Heart left ventricle (tissue), 16 donors: Measurements from ENCODE around the gene SPTBN4. TPM values are rescaled to one million over a fixed set of nuclear protein-coding genes. Genes with fewer than 3 reads are reported as not detected.
"Not testable (repeated sequence)": the region's sequence is repeated elsewhere in the genome, so short reads cannot be mapped to it uniquely, and the experiment has no call there.

Experiments
- ATAC-seq, 4 donors: fragments of 200-7000 bp; cut with Tn5 transposase; one replicate each; pipeline ENCODE4 v1.9.1; 2020 to 2022; ENCODE audit warnings: moderate library complexity in 4 of 4, mild to moderate bottlenecking in 3 of 4, moderate number of reproducible peaks in 1 of 4
- DNase-seq, 5 donors: peaks; one replicate each; pipeline ENCODE4 v3.0.0-alpha.2; 2020
- H3K27ac ChIP-seq, 12 donors: fragments of 200-600 bp; sonication (generic) in 4 of 12; one replicate each; pipeline versions ENCODE4 v1.5.0 to v1.8.0; 2016 to 2022; ENCODE audit warnings: mild to moderate bottlenecking in 2 of 12
- H3K27me3 ChIP-seq, 9 donors: fragments of 200-600 bp; sonication (generic) in 2 of 9; one replicate each; pipeline versions ENCODE4 v1.5.1 to v1.8.0; 2016 to 2022; ENCODE audit warnings: mild to moderate bottlenecking in 3 of 9
- H3K36me3 ChIP-seq, 9 donors: fragments of 200-600 bp; sonication (generic) in 2 of 9; one replicate each; pipeline versions ENCODE4 v1.5.0 to v1.8.0; 2018 to 2022; ENCODE audit warnings: mild to moderate bottlenecking in 2 of 9
- H3K4me1 ChIP-seq, 12 donors: fragments of 200-600 bp; sonication (generic) in 4 of 12; one replicate each; pipeline versions ENCODE4 v1.5.0 to v1.8.0; 2016 to 2022; ENCODE audit warnings: mild to moderate bottlenecking in 3 of 12
- H3K4me3 ChIP-seq, 12 donors: fragments of 200-600 bp; sonication (generic) in 4 of 12; one replicate each; pipeline versions ENCODE4 v1.5.0 to v1.8.0; 2017 to 2022; ENCODE audit warnings: mild to moderate bottlenecking in 9 of 12, moderate library complexity in 4 of 12
- H3K9me3 ChIP-seq, 12 donors: fragments of 200-600 bp; sonication (generic) in 4 of 12; one replicate each; pipeline versions ENCODE4 v1.5.0 to v1.8.0; 2016 to 2022; ENCODE audit warnings: mild to moderate bottlenecking in 1 of 12
- CTCF ChIP-seq, 12 donors: fragments of 200-600 bp; sonication (generic) in 4 of 12; IDR thresholded peaks; one replicate each; pipeline versions ENCODE4 v1.5.0 to v1.8.0; 2018 to 2022; ENCODE audit warnings: antibody characterized with exemption in 12 of 12, mild to moderate bottlenecking in 5 of 12
- POLR2A ChIP-seq, 2 donors: fragments of 450-650 bp; IDR thresholded peaks; one replicate each; pipeline ENCODE4 v1.6.1; 2017; ENCODE audit warnings: antibody characterized with exemption in 2 of 2, mild to moderate bottlenecking in 2 of 2, moderate library complexity in 2 of 2
- WGBS, 4 donors: extraction: QIAGEN DNeasy Blood & Tissue Kit in 2 of 4; methylation state at CpG; one replicate each; pipeline versions ENCODE4 v1.1.5 to v1.1.7; 2013 to 2018; 5-methylcytosine and 5-hydroxymethylcytosine counted together
- intact Hi-C, 10 donors: fragments of 100-400 bp; cut with DNase I; formaldehyde crosslinking; loops; one replicate each; pipeline versions ENCODE4 v1.11.1 to v1.14.2; 2022
- polyA plus RNA-seq, 2 donors: library from polyadenylated mRNA; stranded (reverse); fragments of 200-250 nt; gene quantifications; one replicate each; pipeline ENCODE4 v1.2.3, GENCODE V29; 2013
- total RNA-seq, 9 donors: library from RNA; depleted of rRNA in 2 of 9; stranded (reverse); fragments of >200 nt in 2 of 9; fragmentation: NEBNext Ultra II Directional in 3 of 9; extraction: Animal tissue kit (Norgen Biotek cat#: 25700) in 3 of 9; gene quantifications; one replicate each; pipeline versions ENCODE4 v1.1.0 to v1.2.4, GENCODE V29; 2016 to 2023
- donor health status: ischemic (EF 13 %, LVEDD 7.1; RV severe dilation, severe dysfunction).
- donor health status: healthy with polysubstance abuse.
- donor health status: DM: no; HTN: yes; CAD: no.
- donor health status: DM: no; HTN: no; CAD: no.
- donor health status: ischemic (EF 25% LVEDD 6.9; RV normal size, moderate dysfunction).
- donor health status: ischemic (EF 25% LVEDD 5.7; RV mildly dilated, moderate dysfunction).
- donor health status: healthy.
- donor health status: DM: yes; HTN: yes; CAD: no.
- donor health status: ischemic (EF 35%, LVEDD 5.7; RV mildly dilated, moderate dysfunction).
- donor health status: nonischemic (EF 11% LVEDD 7.7; RV severe dilation, severe dysfunction).
- donor health status: DM: yes; HTN: yes; CAD: no.
- donor health status: PGD.
- donor health status: ischemic (EF 29% LVEDD 5.4; RV normal size, mild dysfunction).
- donor health status: nonischemic (EF 23%, LVEDD 6.1; RV moderate dilation, normal function).

Gene SPTBN4
- total and polyA plus RNA-seq, 11 donors, result 1.9 to 8.7 (median 4.2) TPM

GRCh38 chr19:40431698-40432097, 35.1 kb upstream of the SPTBN4 start:
- WGBS, 4 donors, result 85 to 93% (median 93%) methylated on average over 3 of the region's 3 CpGs

GRCh38 chr19:40432760-40433159, 34.0 kb upstream of the SPTBN4 start:
- Histone ChIP-seq H3K4me1 (peaks cover 0 to 32% (median 20%) of the 10 kb centered on the region in 12 donors), H3K4me3 (peak overlapping the region; percentile 5 to 67 (median 54)), H3K27ac (peak overlapping the region; percentile 90 to 99 (median 96))
- intact Hi-C loops, result loop anchor here in 1 of 10 donors (1.0 kb wide), 1 partner anchor 11 kb away; no protein-coding TSS in a partner anchor
- 48 to 54% (median 51%) methylated on average over 7 of the region's 7 CpGs for WGBS, 4 donors
- ATAC-seq, DNase-seq, H3K36me3 ChIP-seq, H3K9me3 ChIP-seq, H3K27me3 ChIP-seq: not testable (repeated sequence)

More at GRCh38 chr19:40431698-40432097, 35.1 kb upstream of the SPTBN4 start:
- H3K36me3 ChIP-seq, result no peaks in the 10 kb centered on the region
- H3K4me1 ChIP-seq, result peaks cover 0 to 35% (median 20%) of the 10 kb centered on the region in 12 donors
- TF ChIP-seq POLR2A (IDR thresholded peaks at IDR 0.05) (no peak), CTCF (IDR thresholded peaks at IDR 0.05) (no peak)
- DNase-seq, result no peak
- no peaks in the 10 kb centered on the region for H3K9me3 ChIP-seq
- H3K27ac ChIP-seq, result peak overlapping the region in 8 of 12 donors; percentile 28 to 99 (median 96)
- no peaks in the 10 kb centered on the region for H3K27me3 ChIP-seq
- H3K4me3 ChIP-seq, result no peak overlapping the region
- intact Hi-C loops, result no loop called here
- no peak for ATAC-seq

- WGBS, 4 donors, result 0 to 1% (median 1%) methylated on average over 30 to 50 of the region's 50 CpGs
- no peaks in the 10 kb centered on the region for H3K27me3 ChIP-seq
Measured at GRCh38 chr19:40433391-40434216, 33.2 kb upstream of the SPTBN4 start.

GRCh38 chr19:40438284-40438683, 28.5 kb upstream of the SPTBN4 start:
- peaks cover 0 to 28% (median 22%) of the 10 kb centered on the region in 9 donors for H3K36me3 ChIP-seq
- H3K4me1 ChIP-seq, result peaks cover 5 to 37% (median 25%) of the 10 kb centered on the region in 12 donors
- H3K27me3 ChIP-seq, result no peaks in the 10 kb centered on the region
- no peaks in the 10 kb centered on the region for H3K9me3 ChIP-seq
- WGBS, 4 donors, result 91 to 95% (median 95%) methylated on average over 3 of the region's 3 CpGs
- intact Hi-C loops, result no loop called here
- no peak for TF ChIP-seq POLR2A (IDR thresholded peaks at IDR 0.05)
- no peak for TF ChIP-seq CTCF (IDR thresholded peaks at IDR 0.05)
- H3K27ac ChIP-seq, result peak overlapping the region in 1 of 12 donors; percentile 35
- no peak overlapping the region for H3K4me3 ChIP-seq
- peak in 1 of 5 donors; percentile 10 for DNase-seq
- ATAC-seq, result no peak

More at GRCh38 chr19:40433391-40434216, 33.2 kb upstream of the SPTBN4 start:
- Histone ChIP-seq H3K9me3 (no peaks in the 10 kb centered on the region), H3K36me3 (peaks cover 0 to 3% (median 0%) of the 10 kb centered on the region in 9 donors), H3K27ac (peak overlapping the region; percentile 90 to 99 (median 96)), H3K4me3 (peak overlapping the region; percentile 5 to 67 (median 54)), H3K4me1 (peaks cover 0 to 32% (median 20%) of the 10 kb centered on the region in 12 donors)
- peak; percentile 92 to 95 (median 94) for DNase-seq
- intact Hi-C loops, result loop anchor here in 1 of 10 donors (1.0 kb wide), 2 partner anchors 10 to 12 kb away; no protein-coding TSS in a partner anchor
- peak in 1 of 2 donors; percentile 52 for TF ChIP-seq POLR2A (IDR thresholded peaks at IDR 0.05)
- TF ChIP-seq CTCF (IDR thresholded peaks at IDR 0.05), result no peak
- ATAC-seq, result peak; percentile 94 to 99 (median 98)
